HG02678 (cell line): ENCODE results near the gene ADAMTS2.
"Not testable (repeated sequence)": the region's sequence is repeated elsewhere in the genome, so short reads cannot be mapped to it uniquely, and the experiment has no call there.

Source experiments
- ATAC-seq: cut with Tn5 transposase; IDR thresholded peaks from one replicate; pipeline ENCODE4 v1.9.1; 2021; ENCODE audit warnings: mild to moderate bottlenecking, moderate library complexity; ENCODE audit not compliant: unreplicated experiment

ADAMTS2 gene

DNA sequence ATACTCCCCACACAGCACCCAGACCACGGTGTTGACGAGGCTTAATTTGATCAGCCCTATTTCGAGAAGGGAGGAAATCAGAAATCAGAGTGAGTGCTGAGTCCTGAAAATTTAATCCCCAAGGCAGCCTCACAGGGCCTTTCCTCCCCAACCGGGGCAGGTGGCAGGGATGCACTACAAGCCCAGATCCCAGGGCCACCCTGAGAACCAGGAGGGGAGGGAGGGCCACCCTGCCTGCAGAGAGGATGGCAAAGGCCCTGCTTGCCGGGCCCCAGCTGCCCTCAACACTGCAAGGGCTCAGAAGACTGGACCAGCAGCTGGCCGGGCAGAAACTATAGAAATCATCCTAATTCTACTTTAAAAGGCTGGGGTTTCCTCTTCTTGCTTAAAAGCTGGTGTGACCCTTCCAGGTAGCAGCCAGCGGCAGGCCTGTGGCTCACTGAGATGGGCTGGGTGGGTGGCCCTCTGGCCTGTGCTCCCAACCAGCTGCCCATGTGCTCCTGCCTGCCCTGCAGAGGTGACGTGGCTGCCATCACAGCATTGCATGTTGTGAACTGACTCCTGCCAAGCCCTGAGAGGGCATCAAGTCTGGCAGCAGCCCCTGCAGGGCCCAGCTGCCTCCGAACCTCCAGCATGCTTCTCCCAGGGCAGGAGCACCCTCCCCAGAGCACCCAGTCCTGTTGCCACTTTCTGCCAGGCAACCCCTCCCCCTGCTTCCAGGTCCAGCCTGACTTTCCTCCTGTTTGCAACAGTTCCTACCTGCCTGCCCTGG, 122.8 kb downstream of the ADAMTS2 start:
- no peak for ATAC-seq

DNA sequence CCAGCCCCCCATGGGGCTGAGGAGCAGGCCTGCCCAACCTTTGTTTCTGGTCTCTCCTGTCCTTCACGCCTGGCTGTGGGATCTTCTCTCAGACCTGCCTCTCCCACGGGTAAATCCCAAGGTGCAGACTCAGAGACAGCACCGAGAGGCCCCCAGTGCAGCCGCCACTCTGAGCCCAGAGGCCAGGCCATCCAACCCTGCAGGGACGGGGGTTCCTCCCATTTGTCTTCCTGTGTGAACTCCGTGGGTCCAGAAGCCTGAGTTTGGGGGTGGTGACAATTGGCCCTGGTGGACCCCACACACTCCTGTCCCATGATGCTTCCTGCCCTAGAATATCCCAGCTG, 123.4 kb downstream of the ADAMTS2 start:
- ATAC-seq: no peak

DNA sequence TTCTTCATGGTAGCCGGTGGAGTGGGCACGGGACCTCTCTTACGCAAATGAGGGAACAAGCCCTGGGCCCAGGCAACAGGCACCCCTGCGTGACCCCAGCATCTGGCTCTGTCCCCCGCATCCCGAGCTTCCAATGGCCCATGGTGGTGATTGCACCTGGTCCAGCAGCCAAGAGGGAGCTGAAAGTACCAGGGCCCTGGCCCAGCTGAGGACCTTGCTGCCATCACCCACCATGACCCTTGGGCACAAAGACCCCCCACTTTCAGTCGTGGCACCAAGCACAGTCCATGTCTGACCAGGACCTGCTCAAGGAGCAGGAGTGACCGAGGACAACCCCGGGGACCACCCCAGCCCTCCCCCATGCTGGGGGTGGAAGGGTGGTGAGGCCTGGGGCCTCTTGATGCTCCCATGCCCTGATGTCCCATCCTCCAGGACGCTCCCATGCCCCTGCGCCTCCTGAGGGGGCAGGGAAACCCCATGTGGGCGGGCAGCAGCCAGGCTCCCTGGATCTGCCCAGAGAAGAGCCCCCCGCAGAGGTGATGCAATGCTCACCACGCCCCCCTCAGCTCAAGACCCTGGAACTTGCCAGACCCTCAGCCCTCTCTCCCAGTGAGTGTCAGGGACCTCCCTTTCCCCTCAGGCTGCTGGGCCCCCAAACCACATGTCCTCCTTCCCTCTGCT, 123.9 kb downstream of the ADAMTS2 start:
- no peak for ATAC-seq

GRCh38 chr5:179220716-179221115, 124.5 kb downstream of the ADAMTS2 start:
- ATAC-seq: no peak

GRCh38 chr5:179219661-179220620, 125.3 kb downstream of the ADAMTS2 start:
- no peak for ATAC-seq

- no peak for ATAC-seq
Observed at GRCh38 chr5:179218943-179219330, 126.3 kb downstream of the ADAMTS2 start.

DNA sequence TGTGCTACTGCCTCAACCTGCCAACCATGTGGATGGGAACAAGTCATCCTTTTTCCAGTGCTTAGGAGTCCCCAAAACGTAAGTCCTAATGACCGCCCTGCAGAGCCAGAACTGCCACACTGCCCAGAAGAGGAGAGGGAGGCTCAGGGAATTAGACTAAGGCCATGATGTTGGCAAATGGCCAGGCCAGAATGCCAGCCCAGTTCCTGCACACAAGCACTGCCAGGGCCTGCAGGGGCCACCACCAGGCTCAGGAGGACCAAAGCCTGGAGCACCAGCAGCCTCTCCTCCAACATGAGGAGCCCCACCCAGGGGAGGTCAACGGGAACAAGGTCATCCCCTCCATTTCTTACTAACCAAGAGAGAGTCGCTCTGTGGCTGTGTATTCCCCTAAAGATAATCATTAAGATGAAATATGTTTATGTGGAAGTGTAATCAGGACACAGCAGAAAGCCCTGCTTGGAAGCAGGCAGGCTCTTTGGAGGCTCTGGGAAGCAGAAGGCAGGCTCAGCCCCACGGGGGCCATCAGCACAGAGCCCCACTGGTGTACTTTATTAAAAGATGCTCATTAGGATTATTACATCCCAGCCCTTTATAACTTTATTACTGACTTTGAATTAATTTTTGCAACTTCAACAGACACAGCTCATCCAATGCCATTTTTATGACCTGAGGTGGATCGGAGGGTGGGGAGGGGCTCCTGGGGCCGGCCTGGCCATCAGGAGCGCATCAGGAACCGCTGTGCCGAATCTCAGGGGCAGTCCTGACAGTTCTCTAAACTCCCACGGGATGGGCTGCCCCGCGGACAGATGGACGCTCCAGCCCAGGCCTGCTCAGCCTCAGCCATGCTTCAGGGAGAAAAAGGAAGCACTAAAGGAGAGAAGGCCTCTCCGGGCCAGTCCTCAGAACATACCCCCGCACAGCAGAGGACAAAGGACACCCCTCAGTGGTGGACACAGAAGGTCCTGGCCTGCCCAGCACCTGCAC, 127.0 kb downstream of the ADAMTS2 start:
- no peak for ATAC-seq

- ATAC-seq: no peak
Observed at GRCh38 chr5:179217356-179217755, 127.9 kb downstream of the ADAMTS2 start.

DNA sequence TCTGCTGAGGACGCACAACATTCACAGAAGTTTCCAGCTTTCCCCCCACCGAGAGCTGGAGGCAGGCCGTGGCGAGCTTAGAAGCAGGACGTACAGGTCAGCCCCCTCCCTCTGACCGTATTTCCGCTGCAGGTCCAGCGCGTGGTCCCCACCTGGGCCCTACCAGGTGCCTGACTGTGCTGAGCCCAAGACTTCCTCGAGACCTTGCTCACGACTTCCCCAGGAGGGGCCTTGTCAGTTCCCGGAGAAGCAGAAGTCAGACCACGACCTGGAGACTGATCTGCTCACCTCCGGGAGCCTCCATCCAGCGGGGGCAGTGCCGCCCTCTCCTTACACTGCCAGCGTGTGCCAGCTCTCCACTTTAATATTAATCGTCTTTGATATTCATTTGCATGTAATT, 128.9 kb downstream of the ADAMTS2 start:
- not testable (repeated sequence) for ATAC-seq

DNA sequence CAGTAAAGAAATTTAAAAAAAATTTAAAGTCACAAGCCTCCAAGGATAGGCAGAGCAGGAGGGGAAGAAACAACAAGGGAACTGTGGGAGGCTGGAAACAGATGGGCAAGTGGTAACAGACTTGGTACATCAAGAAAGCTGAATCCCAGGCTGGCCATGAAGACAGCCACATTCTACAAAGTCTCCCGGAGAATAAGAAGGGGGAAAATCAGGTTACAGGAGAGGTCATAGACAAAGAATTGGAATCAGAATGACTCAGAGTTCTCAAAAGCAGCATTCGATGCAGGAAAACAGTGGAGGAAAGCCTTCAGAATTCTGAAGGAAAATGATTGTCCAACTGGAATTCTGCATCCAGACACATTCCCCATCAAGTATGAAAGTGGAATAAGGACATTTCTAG, 129.7 kb downstream of the ADAMTS2 start:
- ATAC-seq: no peak

DNA sequence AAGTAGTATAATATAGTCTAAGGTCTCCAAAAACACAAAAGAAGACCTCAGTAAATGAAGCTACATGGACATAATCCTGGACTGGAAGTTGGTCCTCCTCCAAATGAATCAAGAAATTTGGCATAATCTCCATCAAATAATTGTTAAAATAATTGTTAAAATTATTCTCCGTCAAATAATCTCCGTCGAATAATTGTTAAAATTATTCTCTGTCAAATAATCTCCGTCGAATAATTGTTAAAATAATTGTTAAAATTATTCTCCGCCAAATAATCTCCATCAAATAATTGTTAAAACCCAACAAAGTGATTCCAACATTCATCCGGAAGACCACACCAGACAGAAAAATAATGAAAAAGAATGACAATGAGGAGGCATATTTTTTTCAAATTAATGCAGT, 130.6 kb downstream of the ADAMTS2 start:
- no peak for ATAC-seq

DNA sequence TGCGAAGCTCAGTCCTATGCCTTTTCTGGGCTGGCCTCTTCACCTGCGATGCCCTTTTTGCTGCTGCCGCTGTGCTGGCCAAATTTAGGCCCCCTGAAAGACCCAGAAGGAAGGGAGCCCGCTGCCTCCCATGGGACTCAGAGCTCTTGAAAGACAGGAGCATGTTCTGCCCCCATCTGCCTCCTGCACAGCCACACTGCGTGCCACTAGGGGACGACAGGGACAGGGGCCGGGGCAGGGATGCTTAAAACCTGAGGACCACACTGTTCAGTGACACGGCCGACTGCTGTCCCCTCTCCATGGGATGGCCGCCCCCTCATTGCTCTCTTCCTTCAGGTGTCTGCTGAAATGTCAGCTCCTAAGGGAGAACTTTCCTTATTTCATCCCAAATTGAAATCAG, 132.4 kb downstream of the ADAMTS2 start:
- no peak for ATAC-seq

DNA sequence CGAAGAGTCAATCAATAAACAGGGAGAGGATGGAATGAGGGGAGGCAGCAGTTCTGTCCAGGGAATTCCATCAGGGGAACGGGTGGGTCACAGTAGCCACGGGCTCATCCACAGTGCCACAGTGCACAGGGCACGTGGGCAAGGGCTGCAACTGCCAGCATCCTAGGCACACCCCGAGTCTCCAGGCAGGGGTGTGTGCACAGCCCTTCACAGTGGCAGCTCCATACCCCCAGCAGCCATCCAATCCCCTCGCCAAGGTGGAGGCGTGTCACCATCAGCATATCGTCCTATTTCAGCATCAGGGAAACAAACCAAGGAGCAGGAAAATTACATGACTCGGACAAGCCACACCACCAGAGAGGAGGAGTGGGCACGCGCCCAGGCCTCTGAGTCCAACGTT, 133.6 kb downstream of the ADAMTS2 start:
- no peak for ATAC-seq

- ATAC-seq: no peak
Observed at GRCh38 chr5:179211068-179211467, 134.2 kb downstream of the ADAMTS2 start.

DNA sequence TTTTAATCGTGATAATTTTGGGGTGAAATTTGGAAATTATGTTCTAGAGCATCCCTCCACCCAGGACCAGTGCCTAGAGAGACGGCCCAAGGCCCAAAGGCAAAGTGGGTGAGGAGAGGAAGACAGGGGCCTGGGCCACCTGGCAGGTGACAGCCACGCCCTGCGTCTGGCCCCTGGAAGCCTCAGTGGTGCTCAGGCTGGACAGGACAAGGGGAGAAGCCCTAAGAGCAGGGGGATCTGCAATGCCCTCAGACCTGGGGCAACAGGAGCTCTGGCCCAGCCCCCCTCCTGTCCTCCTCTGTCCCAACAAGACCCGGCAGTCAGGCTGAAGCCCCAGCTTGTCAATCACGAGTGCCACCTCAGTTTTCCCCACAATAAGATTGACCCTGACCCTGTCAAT, 134.8 kb downstream of the ADAMTS2 start:
- ATAC-seq: no peak

DNA sequence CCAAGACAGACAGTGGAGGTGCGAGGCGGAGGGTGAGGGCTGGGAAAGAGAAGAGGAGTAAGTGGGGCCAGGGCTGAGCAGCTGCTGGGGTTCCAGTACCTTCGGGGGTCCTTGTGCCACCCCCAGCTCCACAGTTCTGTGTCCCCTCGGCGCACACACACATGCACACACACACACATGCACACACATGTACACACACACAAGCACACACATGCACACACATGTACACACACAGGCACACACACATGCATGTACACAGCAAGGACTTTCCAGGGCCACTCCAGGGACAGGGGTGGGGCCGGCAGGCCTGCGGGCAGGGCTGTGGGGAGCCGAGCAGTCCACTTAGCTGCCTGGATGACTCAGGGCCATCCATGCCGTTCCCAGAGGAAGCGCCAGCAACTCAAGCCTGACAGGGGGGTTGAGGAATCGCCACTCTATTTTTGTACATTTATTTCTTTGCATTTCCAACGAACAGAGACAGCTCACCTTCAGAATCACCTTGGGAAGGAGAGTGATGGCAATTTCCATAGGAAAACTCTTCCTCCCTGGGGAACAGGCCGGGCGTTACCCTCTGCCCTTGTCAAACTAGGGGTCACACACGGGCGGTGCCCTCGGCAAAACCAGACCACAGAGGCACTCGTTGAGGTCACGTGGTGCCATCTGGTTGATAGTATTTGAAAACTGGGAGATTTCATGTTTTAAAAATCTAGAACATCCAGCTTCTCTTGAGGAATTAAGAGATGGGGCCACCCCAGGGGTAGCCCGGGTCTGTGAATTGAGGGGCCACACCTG, 135.7 kb downstream of the ADAMTS2 start:
- ATAC-seq: no peak

GRCh38 chr5:179208706-179209358, 136.4 kb downstream of the ADAMTS2 start:
- no peak for ATAC-seq

DNA sequence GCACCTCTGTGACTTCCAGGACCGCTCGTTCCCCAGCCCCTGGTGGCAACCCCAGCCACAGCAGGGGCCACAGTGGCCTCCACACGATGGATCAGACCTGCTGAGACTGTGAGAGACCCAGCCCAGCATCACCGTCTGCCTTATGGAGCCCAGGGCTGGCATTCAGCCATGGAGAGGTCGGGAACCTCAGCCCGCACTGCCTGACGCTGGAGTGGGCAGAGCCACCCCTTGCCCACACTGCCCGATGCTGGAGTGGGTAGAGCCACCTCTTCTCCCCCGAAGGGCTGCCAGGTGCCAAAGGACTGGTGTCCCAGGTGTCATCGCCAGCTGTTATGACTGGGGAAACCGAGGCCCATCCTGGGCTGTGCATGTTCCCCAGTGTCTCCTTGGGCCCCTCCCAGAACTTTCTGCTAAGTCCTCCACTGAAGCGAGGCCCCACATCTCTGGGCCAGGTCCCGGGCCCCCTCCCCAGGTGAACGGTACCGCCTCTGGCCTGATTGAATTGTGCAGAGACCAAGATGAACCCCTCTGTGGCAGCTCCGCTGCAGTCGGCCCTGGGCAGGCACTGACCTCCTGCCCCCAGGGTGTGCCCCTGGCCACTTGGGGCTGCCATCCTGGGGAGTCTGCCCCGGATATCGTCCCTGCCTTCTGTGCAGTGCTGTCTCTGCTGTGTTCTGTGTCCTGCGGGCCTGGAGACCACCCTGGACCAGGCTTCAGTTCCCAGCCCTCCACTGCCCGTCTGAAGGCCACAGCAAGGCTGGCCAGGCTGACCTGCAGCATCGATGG, 137.1 kb downstream of the ADAMTS2 start:
- ATAC-seq: no peak
